Measurements from ENCODE around the gene SMIM34.
"Not testable (repeated sequence)": the region's sequence is repeated elsewhere in the genome, so short reads cannot be mapped to it uniquely, and the experiment has no call there.

- not testable (repeated sequence) for TF ChIP-seq CTCF, POLR2A (IDR thresholded peaks at IDR 0.05)
These were observed 48.7 kb downstream of the SMIM34 start, which contains the start of gene SMIM11 for GRCh38 chr21:34374940-34375618.
